Measurements from ENCODE around the gene KEL.

KEL gene

GRCh38 chr7:142923391-142923790 is 38.8 kb downstream of the KEL start:
- Histone ChIP-seq H3K9ac (ENCODE audit: low read length) (no peak overlapping the region), H3K27me3 (ENCODE audit: control insufficient read depth in 1 of 2, insufficient read depth in 2 of 2, low read length in 2 of 2) (peaks cover 0 to 4% of the 10 kb centered on the region in 2 donors), H3K9me3 (ENCODE audit: low read length) (no peaks in the 10 kb centered on the region), H3K4me1 (ENCODE audit: insufficient read depth, low read length) (no peaks in the 10 kb centered on the region), H3K4me3 (ENCODE audit: low read depth in 1 of 2, low read length in 2 of 2) (no peak overlapping the region), H3K27ac (ENCODE audit: low read depth, low read length) (no peak overlapping the region), H3K36me3 (ENCODE audit: insufficient read depth, low read length) (no peaks in the 10 kb centered on the region)

- Histone ChIP-seq H3K4me1 (ENCODE audit: insufficient read depth, low read length) (no peaks in the 10 kb centered on the region), H3K27me3 (ENCODE audit: control insufficient read depth in 1 of 2, insufficient read depth in 2 of 2, low read length in 2 of 2) (peaks cover 0 to 4% of the 10 kb centered on the region in 2 donors), H3K4me3 (ENCODE audit: low read depth in 1 of 2, low read length in 2 of 2) (no peak overlapping the region), H3K9me3 (ENCODE audit: low read length) (no peaks in the 10 kb centered on the region), H3K9ac (ENCODE audit: low read length) (no peak overlapping the region), H3K36me3 (ENCODE audit: insufficient read depth, low read length) (no peaks in the 10 kb centered on the region), H3K27ac (ENCODE audit: low read depth, low read length) (no peak overlapping the region)
Measured at GRCh38 chr7:142919656-142920055, 42.5 kb downstream of the KEL start.

- H3K27me3 ChIP-seq (ENCODE audit: control insufficient read depth in 1 of 2, insufficient read depth in 2 of 2, low read length in 2 of 2) = peaks cover 0 to 4% of the 10 kb centered on the region in 2 donors
- H3K36me3 ChIP-seq (ENCODE audit: insufficient read depth, low read length) = no peaks in the 10 kb centered on the region
- no peaks in the 10 kb centered on the region for H3K9me3 ChIP-seq (ENCODE audit: low read length)
- H3K9ac ChIP-seq (ENCODE audit: low read length) = no peak overlapping the region
- no peaks in the 10 kb centered on the region for H3K4me1 ChIP-seq (ENCODE audit: insufficient read depth, low read length)
- no peak overlapping the region for H3K4me3 ChIP-seq (ENCODE audit: low read depth in 1 of 2, low read length in 2 of 2)
- H3K27ac ChIP-seq (ENCODE audit: low read depth, low read length) = no peak overlapping the region
Measured at GRCh38 chr7:142918901-142919300, 43.3 kb downstream of the KEL start.

GRCh38 chr7:142917447-142917846 is 44.7 kb downstream of the KEL start:
- Histone ChIP-seq H3K9me3 (ENCODE audit: low read length) (no peaks in the 10 kb centered on the region), H3K27me3 (ENCODE audit: control insufficient read depth in 1 of 2, insufficient read depth in 2 of 2, low read length in 2 of 2) (peaks cover 0 to 4% of the 10 kb centered on the region in 2 donors), H3K4me1 (ENCODE audit: insufficient read depth, low read length) (no peaks in the 10 kb centered on the region), H3K9ac (ENCODE audit: low read length) (no peak overlapping the region), H3K27ac (ENCODE audit: low read depth, low read length) (no peak overlapping the region), H3K4me3 (ENCODE audit: low read depth in 1 of 2, low read length in 2 of 2) (no peak overlapping the region), H3K36me3 (ENCODE audit: insufficient read depth, low read length) (no peaks in the 10 kb centered on the region)

- Histone ChIP-seq H3K9ac (ENCODE audit: low read length) (no peak overlapping the region), H3K9me3 (ENCODE audit: low read length) (no peaks in the 10 kb centered on the region), H3K36me3 (ENCODE audit: insufficient read depth, low read length) (no peaks in the 10 kb centered on the region), H3K27me3 (ENCODE audit: control insufficient read depth in 1 of 2, insufficient read depth in 2 of 2, low read length in 2 of 2) (peaks cover 0 to 4% of the 10 kb centered on the region in 2 donors), H3K27ac (ENCODE audit: low read depth, low read length) (no peak overlapping the region), H3K4me1 (ENCODE audit: insufficient read depth, low read length) (no peaks in the 10 kb centered on the region), H3K4me3 (ENCODE audit: low read depth in 1 of 2, low read length in 2 of 2) (no peak overlapping the region)
Measured at GRCh38 chr7:142916508-142916907, 45.7 kb downstream of the KEL start.

GRCh38 chr7:142915315-142915714 is 46.8 kb downstream of the KEL start:
- Histone ChIP-seq H3K27me3 (ENCODE audit: control insufficient read depth in 1 of 2, insufficient read depth in 2 of 2, low read length in 2 of 2) (peaks cover 0 to 4% of the 10 kb centered on the region in 2 donors), H3K9ac (ENCODE audit: low read length) (no peak overlapping the region), H3K4me1 (ENCODE audit: insufficient read depth, low read length) (no peaks in the 10 kb centered on the region), H3K9me3 (ENCODE audit: low read length) (no peaks in the 10 kb centered on the region), H3K27ac (ENCODE audit: low read depth, low read length) (no peak overlapping the region), H3K36me3 (ENCODE audit: insufficient read depth, low read length) (no peaks in the 10 kb centered on the region), H3K4me3 (ENCODE audit: low read depth in 1 of 2, low read length in 2 of 2) (no peak overlapping the region)

GRCh38 chr7:142914121-142914520 is 48.0 kb downstream of the KEL start:
- no peaks in the 10 kb centered on the region for H3K4me1 ChIP-seq (ENCODE audit: insufficient read depth, low read length)
- no peak overlapping the region for H3K27ac ChIP-seq (ENCODE audit: low read depth, low read length)
- no peak overlapping the region for H3K9ac ChIP-seq (ENCODE audit: low read length)
- no peaks in the 10 kb centered on the region for H3K36me3 ChIP-seq (ENCODE audit: insufficient read depth, low read length)
- H3K4me3 ChIP-seq (ENCODE audit: low read depth in 1 of 2, low read length in 2 of 2) = no peak overlapping the region
- peaks cover 0 to 4% of the 10 kb centered on the region in 2 donors for H3K27me3 ChIP-seq (ENCODE audit: control insufficient read depth in 1 of 2, insufficient read depth in 2 of 2, low read length in 2 of 2)
- H3K9me3 ChIP-seq (ENCODE audit: low read length) = no peaks in the 10 kb centered on the region

- H3K4me3 ChIP-seq (ENCODE audit: low read depth in 1 of 2, low read length in 2 of 2) = no peak overlapping the region
- H3K9me3 ChIP-seq (ENCODE audit: low read length) = no peaks in the 10 kb centered on the region
- no peak overlapping the region for H3K9ac ChIP-seq (ENCODE audit: low read length)
- no peaks in the 10 kb centered on the region for H3K4me1 ChIP-seq (ENCODE audit: insufficient read depth, low read length)
- H3K36me3 ChIP-seq (ENCODE audit: insufficient read depth, low read length) = no peaks in the 10 kb centered on the region
- no peaks in the 10 kb centered on the region for H3K27me3 ChIP-seq (ENCODE audit: control insufficient read depth in 1 of 2, insufficient read depth in 2 of 2, low read length in 2 of 2)
- H3K27ac ChIP-seq (ENCODE audit: low read depth, low read length) = no peak overlapping the region
Measured at GRCh38 chr7:142913566-142913965, 48.6 kb downstream of the KEL start.

GRCh38 chr7:142913051-142913450 is 49.1 kb downstream of the KEL start:
- H3K4me1 ChIP-seq (ENCODE audit: insufficient read depth, low read length) = no peaks in the 10 kb centered on the region
- no peaks in the 10 kb centered on the region for H3K9me3 ChIP-seq (ENCODE audit: low read length)
- no peak overlapping the region for H3K9ac ChIP-seq (ENCODE audit: low read length)
- no peaks in the 10 kb centered on the region for H3K36me3 ChIP-seq (ENCODE audit: insufficient read depth, low read length)
- H3K27me3 ChIP-seq (ENCODE audit: control insufficient read depth in 1 of 2, insufficient read depth in 2 of 2, low read length in 2 of 2) = no peaks in the 10 kb centered on the region
- no peak overlapping the region for H3K4me3 ChIP-seq (ENCODE audit: low read depth in 1 of 2, low read length in 2 of 2)
- H3K27ac ChIP-seq (ENCODE audit: low read depth, low read length) = no peak overlapping the region

- Histone ChIP-seq H3K27ac (ENCODE audit: low read depth, low read length) (no peak overlapping the region), H3K9ac (ENCODE audit: low read length) (no peak overlapping the region), H3K27me3 (ENCODE audit: control insufficient read depth in 1 of 2, insufficient read depth in 2 of 2, low read length in 2 of 2) (no peaks in the 10 kb centered on the region), H3K4me3 (ENCODE audit: low read depth in 1 of 2, low read length in 2 of 2) (no peak overlapping the region), H3K36me3 (ENCODE audit: insufficient read depth, low read length) (no peaks in the 10 kb centered on the region), H3K9me3 (ENCODE audit: low read length) (no peaks in the 10 kb centered on the region), H3K4me1 (ENCODE audit: insufficient read depth, low read length) (no peaks in the 10 kb centered on the region)
Measured at GRCh38 chr7:142910481-142910880, 51.7 kb downstream of the KEL start.

GRCh38 chr7:142910031-142910433 is 52.1 kb downstream of the KEL start:
- Histone ChIP-seq H3K27me3 (ENCODE audit: control insufficient read depth in 1 of 2, insufficient read depth in 2 of 2, low read length in 2 of 2) (no peaks in the 10 kb centered on the region), H3K9me3 (ENCODE audit: low read length) (no peaks in the 10 kb centered on the region), H3K4me1 (ENCODE audit: insufficient read depth, low read length) (no peaks in the 10 kb centered on the region), H3K27ac (ENCODE audit: low read depth, low read length) (no peak overlapping the region), H3K36me3 (ENCODE audit: insufficient read depth, low read length) (no peaks in the 10 kb centered on the region), H3K4me3 (ENCODE audit: low read depth in 1 of 2, low read length in 2 of 2) (no peak overlapping the region), H3K9ac (ENCODE audit: low read length) (no peak overlapping the region)

GRCh38 chr7:142908921-142909890 is 53.0 kb downstream of the KEL start:
- no peaks in the 10 kb centered on the region for H3K36me3 ChIP-seq (ENCODE audit: insufficient read depth, low read length)
- H3K9me3 ChIP-seq (ENCODE audit: low read length) = no peaks in the 10 kb centered on the region
- H3K27ac ChIP-seq (ENCODE audit: low read depth, low read length) = no peak overlapping the region
- no peak overlapping the region for H3K4me3 ChIP-seq (ENCODE audit: low read depth in 1 of 2, low read length in 2 of 2)
- no peak overlapping the region for H3K9ac ChIP-seq (ENCODE audit: low read length)
- no peaks in the 10 kb centered on the region for H3K4me1 ChIP-seq (ENCODE audit: insufficient read depth, low read length)
- H3K27me3 ChIP-seq (ENCODE audit: control insufficient read depth in 1 of 2, insufficient read depth in 2 of 2, low read length in 2 of 2) = no peaks in the 10 kb centered on the region

Measured in muscle layer of colon (tissue), 2 donors.